Measurements from ENCODE around the gene SHC3. TPM values are rescaled to one million over a fixed set of nuclear protein-coding genes. Genes with fewer than 3 reads are reported as not detected.

The SHC3 gene
- total RNA-seq, 2 donors from 2014 or later: 0.95 to 1.3 TPM

GRCh38 chr9:88990041-88990728 is 188.4 kb downstream of the SHC3 start:
- Histone ChIP-seq H3K4me1 (ENCODE audit: control insufficient read depth, insufficient read depth, low read length) (peaks cover 11% of the 10 kb centered on the region), H3K9ac (ENCODE audit: extremely low read depth, low read length, poor library complexity, severe bottlenecking) (peak overlapping the region; percentile 59), H3K36me3 (ENCODE audit: control insufficient read depth, insufficient read depth, low read length) (peaks cover 30% of the 10 kb centered on the region), H3K27me3 (ENCODE audit: control insufficient read depth, insufficient read depth, low read length, poor library complexity, severe bottlenecking) (no peaks in the 10 kb centered on the region), H3K4me3 (ENCODE audit: low read length) (peak overlapping the region; percentile 78), H3K27ac (ENCODE audit: low read depth, low read length) (no peak overlapping the region), H3K9me3 (ENCODE audit: control insufficient read depth, low read length) (peaks cover 8% of the 10 kb centered on the region)
- 31 to 37% methylated on average over 13 to 25 of the region's 25 CpGs for WGBS, 2 experiments (ENCODE audit: insufficient coverage in 1 of 2, insufficient read length in 1 of 2)
- peaks cover 2% of the 10 kb centered on the region for H3K9me3 Mint-ChIP-seq
- peaks cover 10% of the 10 kb centered on the region for H3K27me3 Mint-ChIP-seq (ENCODE audit: insufficient read depth)
- peaks cover 32% of the 10 kb centered on the region for H3K4me1 Mint-ChIP-seq
- H3K27ac Mint-ChIP-seq: peak overlapping the region; percentile 90
- no peak for TF ChIP-seq CTCF (conservative IDR thresholded peaks at IDR 0.05)
- DNase-seq: peak; percentile 83
- peaks cover 24% of the 10 kb centered on the region for H3K36me3 Mint-ChIP-seq (ENCODE audit: low read depth)
- H3K4me3 Mint-ChIP-seq: peak overlapping the region; percentile 95

- H3K36me3 Mint-ChIP-seq (ENCODE audit: low read depth): peaks cover 13% of the 10 kb centered on the region
- H3K27me3 Mint-ChIP-seq (ENCODE audit: insufficient read depth): peaks cover 10% of the 10 kb centered on the region
- Histone ChIP-seq H3K27ac (ENCODE audit: low read depth, low read length) (no peak overlapping the region), H3K4me1 (ENCODE audit: control insufficient read depth, insufficient read depth, low read length) (peaks cover 7% of the 10 kb centered on the region), H3K9me3 (ENCODE audit: control insufficient read depth, low read length) (peaks cover 8% of the 10 kb centered on the region), H3K9ac (ENCODE audit: extremely low read depth, low read length, poor library complexity, severe bottlenecking) (no peak overlapping the region), H3K4me3 (ENCODE audit: low read length) (no peak overlapping the region), H3K36me3 (ENCODE audit: control insufficient read depth, insufficient read depth, low read length) (peaks cover 18% of the 10 kb centered on the region), H3K27me3 (ENCODE audit: control insufficient read depth, insufficient read depth, low read length, poor library complexity, severe bottlenecking) (no peaks in the 10 kb centered on the region)
- no peak for TF ChIP-seq CTCF (conservative IDR thresholded peaks at IDR 0.05)
- WGBS, 2 experiments (ENCODE audit: insufficient coverage in 1 of 2, insufficient read length in 1 of 2): 83 to 85% methylated on average over 7 of the region's 7 CpGs
- DNase-seq: peak; percentile 6
- H3K4me3 Mint-ChIP-seq: peak overlapping the region; percentile 95
- H3K9me3 Mint-ChIP-seq: peaks cover 2% of the 10 kb centered on the region
- H3K27ac Mint-ChIP-seq: no peak overlapping the region
- H3K4me1 Mint-ChIP-seq: peaks cover 24% of the 10 kb centered on the region
Measured at GRCh38 chr9:88988796-88989641, 189.6 kb downstream of the SHC3 start.

GRCh38 chr9:88987661-88988060 is 191.0 kb downstream of the SHC3 start:
- peaks cover 2% of the 10 kb centered on the region for H3K9me3 Mint-ChIP-seq
- Histone ChIP-seq H3K4me3 (ENCODE audit: low read length) (no peak overlapping the region), H3K4me1 (ENCODE audit: control insufficient read depth, insufficient read depth, low read length) (peaks cover 4% of the 10 kb centered on the region), H3K36me3 (ENCODE audit: control insufficient read depth, insufficient read depth, low read length) (peaks cover 5% of the 10 kb centered on the region), H3K27me3 (ENCODE audit: control insufficient read depth, insufficient read depth, low read length, poor library complexity, severe bottlenecking) (no peaks in the 10 kb centered on the region), H3K27ac (ENCODE audit: low read depth, low read length) (no peak overlapping the region), H3K9ac (ENCODE audit: extremely low read depth, low read length, poor library complexity, severe bottlenecking) (no peak overlapping the region), H3K9me3 (ENCODE audit: control insufficient read depth, low read length) (peaks cover 10% of the 10 kb centered on the region)
- peak; percentile 31 for DNase-seq
- 63 to 67% methylated on average over 4 of the region's 4 CpGs for WGBS, 2 experiments (ENCODE audit: insufficient coverage in 1 of 2, insufficient read length in 1 of 2)
- peaks cover 8% of the 10 kb centered on the region for H3K27me3 Mint-ChIP-seq (ENCODE audit: insufficient read depth)
- no peak overlapping the region for H3K4me3 Mint-ChIP-seq
- no peak for TF ChIP-seq CTCF (conservative IDR thresholded peaks at IDR 0.05)
- no peak overlapping the region for H3K27ac Mint-ChIP-seq
- H3K4me1 Mint-ChIP-seq: peaks cover 17% of the 10 kb centered on the region
- H3K36me3 Mint-ChIP-seq (ENCODE audit: low read depth): peaks cover 2% of the 10 kb centered on the region
